Heart right ventricle (tissue), 16 donors: ENCODE results near the gene NPIPA5. TPM values are rescaled to one million over a fixed set of nuclear protein-coding genes. Genes with fewer than 3 reads are reported as not detected.
"Not testable (repeated sequence)": the region's sequence is repeated elsewhere in the genome, so short reads cannot be mapped to it uniquely, and the experiment has no call there.

Source experiments
- ATAC-seq, 8 donors: fragments of 200-7000 bp; cut with Tn5 transposase; one replicate each; pipeline ENCODE4 v1.9.1; 2020; ENCODE audit warnings: mild to moderate bottlenecking in 8 of 8, moderate library complexity in 8 of 8, moderate number of reproducible peaks in 1 of 8
- DNase-seq, 2 donors: peaks; one replicate each; pipeline ENCODE4 v3.0.0-alpha.2; 2020
- H3K27ac ChIP-seq, 10 donors: fragments of 200-600 bp; sonication (generic) in 2 of 10; one replicate each; pipeline versions ENCODE4 v1.5.0 to v1.8.0; 2020 to 2022; ENCODE audit warnings: mild to moderate bottlenecking in 3 of 10
- H3K27me3 ChIP-seq, 7 donors: fragments of 200-600 bp; one replicate each; pipeline ENCODE4 v1.8.0; 2021 to 2022; ENCODE audit warnings: mild to moderate bottlenecking in 2 of 7
- H3K36me3 ChIP-seq, 9 donors: fragments of 200-600 bp; sonication (generic) in 1 of 9; one replicate each; pipeline versions ENCODE4 v1.5.0 to v1.8.0; 2020 to 2022; ENCODE audit warnings: mild to moderate bottlenecking in 2 of 9
- H3K4me1 ChIP-seq, 9 donors: fragments of 200-600 bp; sonication (generic) in 1 of 9; one replicate each; pipeline versions ENCODE4 v1.5.0 to v1.8.0; 2020 to 2022; ENCODE audit warnings: mild to moderate bottlenecking in 4 of 9
- H3K4me3 ChIP-seq, 10 donors: fragments of 200-600 bp; sonication (generic) in 2 of 10; one replicate each; pipeline versions ENCODE4 v1.5.0 to v1.8.0; 2020 to 2022; ENCODE audit warnings: mild to moderate bottlenecking in 7 of 10, moderate library complexity in 2 of 10
- H3K9me3 ChIP-seq, 11 donors: fragments of 200-600 bp in 10 of 11; sonication (generic) in 2 of 11; one replicate each; pipeline versions ENCODE4 v1.5.0 to v1.8.0; 2013 to 2022; ENCODE audit warnings: mild to moderate bottlenecking in 2 of 11, control low read depth in 1 of 11, moderate library complexity in 1 of 11
- WGBS, 2 donors: extraction: QIAGEN DNeasy Blood & Tissue Kit; methylation state at CpG; one replicate each; pipeline ENCODE4 v1.1.7; 2013; ENCODE audit warnings: inconsistent platforms in 1 of 2; 5-methylcytosine and 5-hydroxymethylcytosine counted together
- intact Hi-C, 10 donors: fragments of 100-400 bp; cut with DNase I; formaldehyde crosslinking; loops; one replicate each; pipeline versions ENCODE4 v1.11.1 to v1.14.2; 2022
- polyA plus RNA-seq, 2 donors: library from polyadenylated mRNA; stranded (reverse); fragments of 200-250 nt; gene quantifications; one replicate each; pipeline ENCODE4 v1.2.3, GENCODE V29; 2013
- total RNA-seq, 10 donors: library from RNA; stranded (reverse); fragmentation: NEBNext Ultra II Directional in 3 of 10; extraction: Animal tissue kit (Norgen Biotek cat#: 25700) in 3 of 10; gene quantifications; one replicate each; pipeline versions ENCODE4 v1.2.1 to v1.2.4, GENCODE V29; 2021 to 2023
- TF ChIP-seq, protein P1 (sequence below), 9 donors: fragments of 200-600 bp; sonication (generic) in 2 of 9; IDR thresholded peaks; one replicate each; pipeline versions ENCODE4 v1.5.0 to v1.8.0; 2021 to 2022; ENCODE audit warnings: antibody characterized with exemption in 9 of 9, mild to moderate bottlenecking in 5 of 9, moderate library complexity in 1 of 9
- donor health status: Arrhythmogenic right ventricular cardiomyopathy.
- donor health status: ischemic (EF 13 %, LVEDD 7.1; RV severe dilation, severe dysfunction).
- donor health status: healthy with polysubstance abuse.
- donor health status: DM: no; HTN: yes; CAD: no.
- donor health status: DM: no; HTN: no; CAD: no.
- donor health status: ischemic (EF 25% LVEDD 6.9; RV normal size, moderate dysfunction).
- donor health status: ischemic (EF 25% LVEDD 5.7; RV mildly dilated, moderate dysfunction).
- donor health status: healthy.
- donor health status: DM: yes; HTN: yes; CAD: no.
- donor health status: Ischemic cardiomyopathy.
- donor health status: ischemic (EF 35%, LVEDD 5.7; RV mildly dilated, moderate dysfunction).
- donor health status: nonischemic (EF 11% LVEDD 7.7; RV severe dilation, severe dysfunction).
- donor health status: DM: yes; HTN: yes; CAD: no.
- donor health status: PGD.
- donor health status: ischemic (EF 29% LVEDD 5.4; RV normal size, mild dysfunction).
- donor health status: nonischemic (EF 23%, LVEDD 6.1; RV moderate dilation, normal function).

The NPIPA5 gene
- total and polyA plus RNA-seq, 12 donors, result 1.7 to 47.6 (median 8.1) TPM

DNA sequence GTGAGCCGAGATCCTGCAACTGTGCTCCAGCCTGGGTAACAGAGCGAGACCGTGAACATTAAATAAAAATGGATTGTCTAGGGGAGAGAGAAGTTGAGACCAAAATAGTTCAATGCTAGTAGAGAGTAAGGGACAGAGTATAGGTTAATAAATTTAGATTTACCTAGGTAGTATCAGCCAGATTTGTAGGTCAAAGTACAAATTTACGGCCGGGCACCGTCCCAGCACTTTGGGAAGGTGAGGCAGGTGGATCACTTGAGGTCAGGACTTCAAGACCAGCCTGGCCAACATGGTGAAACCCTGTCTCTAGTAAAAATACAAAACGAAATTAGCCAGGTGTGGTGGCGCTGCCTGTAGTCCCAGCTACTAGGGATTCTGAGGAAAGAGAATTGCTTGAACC lies 44.1 kb upstream of the NPIPA5 start:
- no peak overlapping the region for H3K27ac ChIP-seq
- H3K27me3 ChIP-seq, result no peaks in the 10 kb centered on the region
- no peaks in the 10 kb centered on the region for H3K4me1 ChIP-seq
- intact Hi-C loops, result loop anchor here in 6 of 10 donors (5.0 to 10.0 kb wide), 5 partner anchors 133 to 293 kb away; no protein-coding TSS in a partner anchor
- no peak overlapping the region for H3K4me3 ChIP-seq
- 83 to 93% methylated on average over 8 of the region's 8 CpGs for WGBS, 2 donors
- TF ChIP-seq, protein P1, sequence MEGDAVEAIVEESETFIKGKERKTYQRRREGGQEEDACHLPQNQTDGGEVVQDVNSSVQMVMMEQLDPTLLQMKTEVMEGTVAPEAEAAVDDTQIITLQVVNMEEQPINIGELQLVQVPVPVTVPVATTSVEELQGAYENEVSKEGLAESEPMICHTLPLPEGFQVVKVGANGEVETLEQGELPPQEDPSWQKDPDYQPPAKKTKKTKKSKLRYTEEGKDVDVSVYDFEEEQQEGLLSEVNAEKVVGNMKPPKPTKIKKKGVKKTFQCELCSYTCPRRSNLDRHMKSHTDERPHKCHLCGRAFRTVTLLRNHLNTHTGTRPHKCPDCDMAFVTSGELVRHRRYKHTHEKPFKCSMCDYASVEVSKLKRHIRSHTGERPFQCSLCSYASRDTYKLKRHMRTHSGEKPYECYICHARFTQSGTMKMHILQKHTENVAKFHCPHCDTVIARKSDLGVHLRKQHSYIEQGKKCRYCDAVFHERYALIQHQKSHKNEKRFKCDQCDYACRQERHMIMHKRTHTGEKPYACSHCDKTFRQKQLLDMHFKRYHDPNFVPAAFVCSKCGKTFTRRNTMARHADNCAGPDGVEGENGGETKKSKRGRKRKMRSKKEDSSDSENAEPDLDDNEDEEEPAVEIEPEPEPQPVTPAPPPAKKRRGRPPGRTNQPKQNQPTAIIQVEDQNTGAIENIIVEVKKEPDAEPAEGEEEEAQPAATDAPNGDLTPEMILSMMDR (IDR thresholded peaks at IDR 0.05), result no peak
- DNase-seq (no peak), ATAC-seq (no peak)
- H3K9me3 ChIP-seq, result no peaks in the 10 kb centered on the region
- H3K36me3 ChIP-seq, result no peaks in the 10 kb centered on the region

DNA sequence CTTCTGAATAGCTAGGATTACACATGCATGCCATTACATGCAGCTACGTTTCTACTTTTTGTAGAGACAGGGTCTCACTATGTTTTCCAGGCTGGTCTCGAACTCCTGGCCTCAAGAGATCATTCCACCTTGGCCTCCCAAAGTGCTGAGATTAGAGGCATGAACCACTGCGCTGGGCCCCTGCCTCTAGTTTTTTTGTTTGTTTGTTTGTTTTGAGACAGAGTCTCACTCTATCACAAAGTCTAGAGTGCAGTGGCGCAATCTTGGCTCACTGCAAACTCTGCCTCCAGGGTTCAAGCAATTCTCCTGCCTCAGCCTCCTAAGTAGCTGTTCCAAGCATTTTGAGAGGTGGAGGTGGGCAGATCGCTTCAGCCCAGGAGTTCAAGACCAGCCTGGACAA lies 43.6 kb upstream of the NPIPA5 start:
- not testable (repeated sequence) for H3K4me3 ChIP-seq, H3K27ac ChIP-seq, H3K4me1 ChIP-seq, ATAC-seq, DNase-seq, H3K36me3 ChIP-seq, H3K9me3 ChIP-seq, H3K27me3 ChIP-seq
- WGBS, 2 donors, result 83 to 90% methylated on average over 5 of the region's 5 CpGs
- intact Hi-C loops, result loop anchor here in 6 of 10 donors (5.0 to 10.0 kb wide), 5 partner anchors 133 to 293 kb away; no protein-coding TSS in a partner anchor

DNA sequence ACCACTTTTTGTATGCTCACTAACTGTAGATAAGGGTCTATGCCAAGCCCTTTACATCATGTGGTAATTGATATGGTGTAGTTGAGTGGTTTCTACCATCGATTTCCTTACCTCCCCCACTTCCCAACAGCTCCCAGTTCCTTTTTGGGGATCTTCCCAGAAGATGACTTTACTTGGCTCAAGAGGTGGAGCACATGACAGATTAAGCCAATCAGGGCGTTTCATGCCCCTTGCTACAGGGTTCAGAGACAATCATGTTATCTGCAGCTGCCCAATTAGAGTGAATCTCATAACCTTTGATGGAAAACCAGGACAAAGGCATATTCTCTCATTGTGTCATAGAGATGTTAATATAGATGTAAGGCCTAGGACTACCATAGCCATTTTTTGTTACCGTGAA lies 40.1 kb upstream of the NPIPA5 start:
- Histone ChIP-seq H3K4me3 (no peak overlapping the region), H3K27me3 (no peaks in the 10 kb centered on the region), H3K4me1 (no peaks in the 10 kb centered on the region), H3K27ac (no peak overlapping the region), H3K9me3 (no peaks in the 10 kb centered on the region), H3K36me3 (no peaks in the 10 kb centered on the region)
- WGBS, 2 donors, result 77 to 79% methylated on average over 3 of the region's 3 CpGs
- TF ChIP-seq, protein P1 (IDR thresholded peaks at IDR 0.05), result no peak
- ATAC-seq (no peak), DNase-seq (no peak)
- intact Hi-C loops, result no loop called here

DNA sequence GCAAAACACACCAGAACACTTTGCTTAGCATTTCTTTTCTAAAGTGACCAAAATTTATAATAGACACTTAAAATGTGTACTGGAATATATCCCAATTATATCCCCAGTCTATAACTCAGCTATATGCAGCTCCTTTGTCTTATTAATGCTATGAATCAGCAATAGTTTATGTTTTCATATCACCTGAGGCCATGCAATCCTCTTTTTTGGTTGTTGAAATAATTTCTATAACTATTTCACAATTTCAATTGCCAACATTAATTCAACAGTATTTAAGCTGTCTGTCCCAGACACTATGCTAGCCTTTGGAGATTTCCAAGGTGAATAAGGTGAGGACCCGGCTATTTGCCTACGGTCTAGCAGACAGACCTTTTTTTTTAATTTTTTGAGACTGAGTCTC lies 39.1 kb upstream of the NPIPA5 start:
- 96% methylated on average over 2 of the region's 2 CpGs for WGBS, 2 donors
- no peaks in the 10 kb centered on the region for H3K9me3 ChIP-seq
- no peaks in the 10 kb centered on the region for H3K27me3 ChIP-seq
- TF ChIP-seq, protein P1 (IDR thresholded peaks at IDR 0.05), result no peak
- no peak overlapping the region for H3K27ac ChIP-seq
- ATAC-seq, result no peak
- no peaks in the 10 kb centered on the region for H3K4me1 ChIP-seq
- no peak for DNase-seq
- H3K4me3 ChIP-seq, result no peak overlapping the region
- H3K36me3 ChIP-seq, result no peaks in the 10 kb centered on the region
- intact Hi-C loops, result no loop called here

DNA sequence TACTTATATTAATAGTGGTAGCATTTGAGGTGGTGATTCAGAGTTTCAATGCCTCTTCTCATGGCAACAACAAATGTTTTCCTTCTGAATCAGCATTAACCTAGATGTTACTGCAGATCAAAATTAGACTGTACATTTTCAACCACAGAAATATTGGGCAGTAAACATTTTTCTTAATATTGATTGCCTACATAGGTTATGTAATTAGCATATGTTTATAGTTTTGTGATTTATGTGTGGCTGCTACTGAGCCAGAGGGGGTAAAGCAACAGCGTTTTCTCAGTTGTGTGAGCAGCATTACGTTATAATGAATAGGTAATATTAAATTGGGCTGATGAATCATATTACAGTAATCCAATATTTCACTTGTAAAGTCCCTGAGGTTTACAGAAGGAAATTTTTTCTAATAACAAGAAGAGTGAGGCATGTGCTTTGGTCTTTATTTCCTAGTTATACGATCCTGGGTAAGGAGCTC lies 37.5 kb upstream of the NPIPA5 start:
- DNase-seq, result no peak
- no peaks in the 10 kb centered on the region for H3K36me3 ChIP-seq
- no peak overlapping the region for H3K4me3 ChIP-seq
- intact Hi-C loops, result no loop called here
- WGBS, 2 donors, result 75 to 91% methylated on average over 3 of the region's 3 CpGs
- H3K4me1 ChIP-seq, result no peaks in the 10 kb centered on the region
- TF ChIP-seq, protein P1 (IDR thresholded peaks at IDR 0.05), result no peak
- no peaks in the 10 kb centered on the region for H3K27me3 ChIP-seq
- no peak for ATAC-seq
- H3K9me3 ChIP-seq, result no peaks in the 10 kb centered on the region
- H3K27ac ChIP-seq, result no peak overlapping the region

DNA sequence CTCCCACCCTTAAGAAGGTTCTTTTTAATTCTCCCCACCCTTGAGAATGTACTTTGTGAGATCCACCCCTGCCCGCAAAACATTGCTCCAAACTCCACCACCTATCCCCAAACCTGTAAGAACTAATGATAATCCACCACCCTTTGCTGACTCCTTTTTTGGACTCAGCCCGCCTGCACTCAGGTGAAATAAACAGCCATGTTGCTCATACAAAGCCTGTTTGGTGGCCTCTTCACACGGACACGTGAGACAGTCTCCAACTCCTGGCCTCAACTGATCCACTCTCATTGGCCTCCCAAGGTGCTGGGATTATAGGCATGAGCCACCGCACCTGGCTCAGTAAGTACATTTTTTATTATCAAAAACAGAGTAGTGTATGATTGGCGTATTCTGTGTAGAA lies 31.4 kb upstream of the NPIPA5 start:
- H3K9me3 ChIP-seq, H3K36me3 ChIP-seq, H3K27ac ChIP-seq, H3K27me3 ChIP-seq, DNase-seq, H3K4me3 ChIP-seq, ATAC-seq, H3K4me1 ChIP-seq: not testable (repeated sequence)
- intact Hi-C loops, result loop anchor here in 1 of 10 donors (1.0 kb wide), 1 partner anchor 25 kb away; the partner anchor contains the start of gene BMERB1
- WGBS, 2 donors, result 91 to 92% methylated on average over 6 of the region's 6 CpGs

DNA sequence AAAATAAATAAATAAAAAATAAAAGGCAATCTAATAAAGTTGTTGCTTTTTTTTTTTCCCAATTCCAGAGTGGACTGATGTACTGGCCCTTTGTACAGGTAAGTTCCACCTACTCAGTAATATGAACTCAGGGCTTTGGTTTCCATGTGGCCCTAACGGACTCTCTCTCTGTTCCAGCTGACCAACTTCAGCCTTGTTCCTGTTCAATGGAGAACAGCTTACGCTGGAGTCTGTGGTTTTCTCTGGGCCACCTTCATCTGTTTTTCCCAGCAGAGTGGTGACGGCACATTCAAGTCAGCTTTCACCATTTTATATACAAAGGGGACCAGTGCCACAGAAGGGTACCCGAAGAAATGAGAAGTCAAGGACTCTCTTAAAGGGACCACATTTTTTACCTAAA lies 29.7 kb upstream of the NPIPA5 start:
- H3K27ac ChIP-seq, H3K36me3 ChIP-seq, H3K27me3 ChIP-seq, H3K9me3 ChIP-seq, H3K4me1 ChIP-seq, ATAC-seq, intact Hi-C loops, DNase-seq, H3K4me3 ChIP-seq: not testable (repeated sequence)
- 84 to 87% methylated on average over 4 of the region's 4 CpGs for WGBS, 2 donors
